NT2/D1 (cell line): ENCODE data around the gene USP31.

ENCODE experiments used
- YY1 ChIP-seq: IDR thresholded peaks from 2 replicates; pipeline ENCODE4 v1.6.1; 2011; ENCODE audit not compliant: insufficient read length, insufficient read depth
- ZNF274 ChIP-seq: IDR thresholded peaks from 2 replicates; pipeline ENCODE4 v1.6.1; 2011; ENCODE audit warnings: mild to moderate bottlenecking, low read depth, low read length

DNA sequence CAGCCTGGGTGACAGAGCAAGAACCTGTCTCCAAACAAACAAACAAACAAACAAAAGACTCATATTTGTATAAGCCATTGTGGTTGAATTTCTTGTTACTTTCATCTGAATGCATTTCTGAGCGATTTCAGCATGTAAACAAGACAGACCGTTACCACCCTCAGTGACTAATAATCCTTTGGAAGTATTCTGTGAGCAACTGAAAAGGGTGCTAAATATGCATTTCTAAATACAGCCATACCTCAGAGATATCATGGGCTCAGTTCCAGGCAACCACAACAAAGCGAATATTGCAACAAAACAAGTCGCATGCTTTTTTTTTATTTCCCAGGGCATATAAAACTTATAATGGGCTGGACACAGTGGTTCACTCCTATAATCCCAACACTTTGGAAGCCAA lies 109.0 kb downstream of the USP31 start:
- TF ChIP-seq ZNF274 (no peak), YY1 (no peak)
